ENCODE results near the gene ZNF343.
A peak's percentile ranks its signal among the peaks of the same experiment; 100 is the strongest.
"Not testable (repeated sequence)": the region's sequence is repeated elsewhere in the genome, so short reads cannot be mapped to it uniquely, and the experiment has no call there.

The ZNF343 gene

GRCh38 chr20:2521369-2522305 is 12.9 kb upstream of the ZNF343 start:
- peak; percentile 48 for DNase-seq

GRCh38 chr20:2520617-2521016 is 11.9 kb upstream of the ZNF343 start:
- no peak for DNase-seq

- DNase-seq = peak; percentile 88
Observed at GRCh38 chr20:2519115-2519809, 10.5 kb upstream of the ZNF343 start.

- DNase-seq = no peak
Observed at GRCh38 chr20:2518558-2518957, 9.8 kb upstream of the ZNF343 start.

- no peak for DNase-seq
Observed at GRCh38 chr20:2518096-2518495, 9.4 kb upstream of the ZNF343 start.

- DNase-seq = no peak
Observed at GRCh38 chr20:2516399-2516798, 7.7 kb upstream of the ZNF343 start.

- peak; percentile 18 for DNase-seq
Observed at GRCh38 chr20:2515203-2515602, 6.5 kb upstream of the ZNF343 start.

- no peak for DNase-seq
Observed at GRCh38 chr20:2509794-2510193, 1.1 kb upstream of the ZNF343 start.

GRCh38 chr20:2509468-2509781 is 710 bp upstream of the ZNF343 start:
- peak; percentile 23 for DNase-seq

GRCh38 chr20:2507875-2508630 is 662 bp downstream of the ZNF343 start:
- peak; percentile 37 for DNase-seq

- DNase-seq = peak; percentile 21
Observed at GRCh38 chr20:2507464-2507863, 1.3 kb downstream of the ZNF343 start.

GRCh38 chr20:2506426-2506825 is 2.3 kb downstream of the ZNF343 start:
- not testable (repeated sequence) for DNase-seq

- DNase-seq = not testable (repeated sequence)
Observed at GRCh38 chr20:2504803-2505202, 3.9 kb downstream of the ZNF343 start.

- not testable (repeated sequence) for DNase-seq
Observed at GRCh38 chr20:2502808-2503384, 5.8 kb downstream of the ZNF343 start.

- DNase-seq = no peak
Observed at GRCh38 chr20:2485661-2486060, 23.1 kb downstream of the ZNF343 start.

- DNase-seq = no peak
Observed at GRCh38 chr20:2485080-2485479, 23.6 kb downstream of the ZNF343 start.

- DNase-seq = no peak
Observed at GRCh38 chr20:2483504-2483903, 25.2 kb downstream of the ZNF343 start.

- no peak for DNase-seq
Observed at GRCh38 chr20:2480381-2480780, 28.3 kb downstream of the ZNF343 start.

GRCh38 chr20:2476742-2477615 is 31.7 kb downstream of the ZNF343 start:
- DNase-seq = no peak

GRCh38 chr20:2475850-2476741 is 32.6 kb downstream of the ZNF343 start:
- no peak for DNase-seq

GRCh38 chr20:2473516-2473915 is 35.2 kb downstream of the ZNF343 start:
- DNase-seq = peak; percentile 89

Measured in fibroblast of skin of right biceps (primary cell).